GM18520 (cell line): ENCODE data around the gene KCNK10.

ENCODE experiments used
- ATAC-seq: cut with Tn5 transposase; IDR thresholded peaks from one replicate; pipeline ENCODE4 v1.9.1; 2021; ENCODE audit not compliant: unreplicated experiment

KCNK10 gene

GRCh38 chr14:88229428-88229827 lies 93.6 kb downstream of the KCNK10 start:
- ATAC-seq = no peak

- no peak for ATAC-seq
Observed at GRCh38 chr14:88228522-88229236, 94.4 kb downstream of the KCNK10 start.

GRCh38 chr14:88227693-88228092 lies 95.4 kb downstream of the KCNK10 start:
- ATAC-seq = no peak

GRCh38 chr14:88225721-88226120 lies 97.3 kb downstream of the KCNK10 start:
- ATAC-seq = no peak

- no peak for ATAC-seq
Observed at GRCh38 chr14:88218119-88218915, 104.8 kb downstream of the KCNK10 start.

GRCh38 chr14:88212691-88213090 lies 110.4 kb downstream of the KCNK10 start:
- ATAC-seq = no peak

- ATAC-seq = no peak
Observed at GRCh38 chr14:88210426-88210825, 112.6 kb downstream of the KCNK10 start.

- peak; percentile 75 for ATAC-seq
Observed at GRCh38 chr14:88209273-88209672, 113.8 kb downstream of the KCNK10 start.

GRCh38 chr14:88208858-88209257 lies 114.2 kb downstream of the KCNK10 start:
- ATAC-seq = peak; percentile 30

- no peak for ATAC-seq
Observed at GRCh38 chr14:88204221-88204620, 118.8 kb downstream of the KCNK10 start.

- no peak for ATAC-seq
Observed at GRCh38 chr14:88203291-88203690, 119.8 kb downstream of the KCNK10 start.

- ATAC-seq = no peak
Observed at GRCh38 chr14:88202286-88202685, 120.8 kb downstream of the KCNK10 start.

GRCh38 chr14:88201851-88202250 lies 121.2 kb downstream of the KCNK10 start:
- no peak for ATAC-seq

GRCh38 chr14:88199882-88200281 lies 123.2 kb downstream of the KCNK10 start:
- no peak for ATAC-seq

GRCh38 chr14:88198446-88198845 lies 124.6 kb downstream of the KCNK10 start:
- no peak for ATAC-seq

GRCh38 chr14:88196925-88197324 lies 126.1 kb downstream of the KCNK10 start:
- peak; percentile 97 for ATAC-seq

GRCh38 chr14:88196116-88196890 lies 126.8 kb downstream of the KCNK10 start:
- no peak for ATAC-seq

- ATAC-seq = no peak
Observed at GRCh38 chr14:88195676-88196075, 127.4 kb downstream of the KCNK10 start.

- no peak for ATAC-seq
Observed at GRCh38 chr14:88194531-88194930, 128.5 kb downstream of the KCNK10 start.

- ATAC-seq = no peak
Observed at GRCh38 chr14:88191605-88192004, 131.5 kb downstream of the KCNK10 start.

- peak; percentile 48 for ATAC-seq
Observed at GRCh38 chr14:88189417-88190191, 133.5 kb downstream of the KCNK10 start.
